Endothelial cell of umbilical vein (primary cell): ENCODE measurements around the gene ARHGAP15. TPM values are rescaled to one million over a fixed set of nuclear protein-coding genes. Genes with fewer than 3 reads are reported as not detected.

Experiments
- BruUV-seq: library from RNA; stranded (reverse); fragments of 400-500 nt; replicated peaks from 2 replicates; lab custom pipeline; 2021; lab: Mats Ljungman, UMichigan
- CTCF ChIA-PET: fragments of 300-600, 350-600 bp; sonication (Branson Sonifier 250); formaldehyde crosslinking; loops from one replicate; lab custom pipeline; 2021; ENCODE audit warnings: antibody characterized with exemption, inconsistent platforms; lab: Charles Lee
- POLR2A ChIA-PET: fragments of 300-600, 350-600 bp; sonication (Branson Sonifier 250); formaldehyde crosslinking; loops from one replicate; lab custom pipeline; 2021; ENCODE audit warnings: antibody characterized with exemption, inconsistent platforms; lab: Charles Lee
- DNase-seq: peaks from one replicate; pipeline ENCODE4 v3.0.0-alpha.2; 2011; ENCODE audit warnings: low read depth, low spot score
- FAIRE-seq: peaks from 2 replicates; lab custom pipeline; 2011; peaks lifted over from hg19 to GRCh38; lab: Jason Lieb, UNC
- H2AFZ ChIP-seq: 2 replicates; pipeline ENCODE4 v1.6.0; 2012; ENCODE audit warnings: low read depth, low read length, control low read depth, inconsistent platforms
- H3K27ac ChIP-seq: 2 replicates; pipeline ENCODE4 v1.5.1; 2011; ENCODE audit warnings: low read depth, mild to moderate bottlenecking, control low read depth, low read length, moderate library complexity; ENCODE audit not compliant: insufficient read depth
- H3K27me3 ChIP-seq, 2 experiments: 2 replicates each; pipeline versions ENCODE4 v1.6.0 to v1.6.1; 2011; ENCODE audit warnings: low read length in 2 of 2, mixed read lengths in 1 of 2; ENCODE audit not compliant: control insufficient read depth in 2 of 2, insufficient read depth in 2 of 2
- H3K36me3 ChIP-seq, 2 experiments: 2 replicates in 1 of 2; 3 replicates in 1 of 2; pipeline ENCODE4 v1.5.1; 2011; ENCODE audit warnings: low read length in 2 of 2, mild to moderate bottlenecking in 1 of 2, moderate library complexity in 1 of 2; ENCODE audit not compliant: control insufficient read depth in 2 of 2, insufficient read depth in 2 of 2; ENCODE audit errors: extremely low read depth in 1 of 2
- H3K4me1 ChIP-seq: 3 replicates; pipeline ENCODE4 v1.5.1; 2011; ENCODE audit warnings: mild to moderate bottlenecking, low read length; ENCODE audit not compliant: control insufficient read depth, insufficient read depth; ENCODE audit errors: extremely low read depth
- H3K4me2 ChIP-seq: 2 replicates; pipeline ENCODE4 v1.6.1; 2011; ENCODE audit warnings: low read length, control low read depth, mixed read lengths; ENCODE audit not compliant: insufficient read depth
- H3K4me3 ChIP-seq, 3 experiments: fragments of 200-600 bp in 1 of 3; sonication (generic), shearing (Covaris generic) in 1 of 3; replicated peaks in 1 of 3; 2 replicates each; pipeline ENCODE4 v1.5.1; 2011 to 2016; ENCODE audit warnings: control low read depth in 3 of 3, low read length in 3 of 3, mild to moderate bottlenecking in 2 of 3, inconsistent platforms in 1 of 3, low read depth in 1 of 3, moderate library complexity in 1 of 3; ENCODE audit not compliant: insufficient read depth in 1 of 3
- H3K79me2 ChIP-seq: 2 replicates; pipeline ENCODE4 v1.6.0; 2012; ENCODE audit warnings: low read length, inconsistent platforms; ENCODE audit not compliant: control insufficient read depth, insufficient read depth
- H3K9ac ChIP-seq: replicated peaks from 2 replicates; pipeline ENCODE3; 2011; ENCODE audit warnings: low read length, control low read depth; ENCODE audit not compliant: insufficient read depth; ENCODE audit errors: extremely low read depth
- H3K9me1 ChIP-seq: replicated peaks from 3 replicates; pipeline ENCODE4 v1.6.0; 2011; ENCODE audit warnings: mild to moderate bottlenecking, low read length; ENCODE audit not compliant: control insufficient read depth, insufficient read depth; ENCODE audit errors: extremely low read depth
- H3K9me3 ChIP-seq: replicated peaks from 2 replicates; pipeline ENCODE4 v1.5.1; 2012; ENCODE audit warnings: low read length, inconsistent platforms; ENCODE audit not compliant: control insufficient read depth, insufficient read depth
- H4K20me1 ChIP-seq: replicated peaks from 2 replicates; pipeline ENCODE3; 2011; ENCODE audit warnings: mild to moderate bottlenecking, low read length; ENCODE audit not compliant: control insufficient read depth, insufficient read depth; ENCODE audit errors: extremely low read depth
- EZH2 ChIP-seq: IDR thresholded peaks from 2 replicates; pipeline ENCODE4 v1.6.1; 2012; ENCODE audit warnings: borderline replicate concordance, low read depth, mild to moderate bottlenecking, moderate library complexity, low read length, inconsistent platforms; ENCODE audit not compliant: severe bottlenecking
- FOS ChIP-seq: IDR thresholded peaks from 2 replicates; pipeline ENCODE4 v1.6.1; 2011; ENCODE audit warnings: mild to moderate bottlenecking, low read length, moderate library complexity, borderline replicate concordance; ENCODE audit not compliant: insufficient read depth
- GATA2 ChIP-seq: IDR thresholded peaks from 2 replicates; pipeline ENCODE4 v1.7.0; 2011; ENCODE audit warnings: low read depth, mild to moderate bottlenecking, moderate library complexity, mixed read lengths, low read length; ENCODE audit not compliant: insufficient read length, insufficient read depth
- JUN ChIP-seq: IDR thresholded peaks from 2 replicates; pipeline ENCODE4 v1.6.1; 2011; ENCODE audit warnings: borderline replicate concordance, low read depth; ENCODE audit not compliant: insufficient read length, insufficient read depth
- MAX ChIP-seq: IDR thresholded peaks from 2 replicates; pipeline ENCODE4 v1.6.1; 2011; ENCODE audit not compliant: insufficient read depth, insufficient read length
- MYC ChIP-seq: IDR thresholded peaks from one replicate; pipeline ENCODE4 v1.6.1; 2011; ENCODE audit warnings: mild to moderate bottlenecking, low read depth, low read length
- POLR2A ChIP-seq: IDR thresholded peaks from 2 replicates; pipeline ENCODE4 v1.6.1; 2012; ENCODE audit warnings: low read depth, mild to moderate bottlenecking, control low read depth, low read length
- POLR2AphosphoS5 ChIP-seq: IDR thresholded peaks from 2 replicates; pipeline ENCODE4 v1.6.1; 2012; ENCODE audit warnings: low read depth, mild to moderate bottlenecking, control low read depth, low read length, moderate library complexity; ENCODE audit not compliant: insufficient read depth
- dilution Hi-C: fragments of 300-500 bp; cut with MboI; formaldehyde crosslinking; loops from one replicate; pipeline ENCODE4 v1.15.0; 2019; ENCODE audit warnings: low sequenced_read_pairs; ENCODE audit not compliant: extremely low pct_ligation_motif_present
- intact Hi-C: fragments of 100-400 bp; cut with micrococcal nuclease; formaldehyde crosslinking; loops from one replicate; pipeline ENCODE4 v1.10.0; 2022
- polyA plus RNA-seq, 4 experiments: library from polyadenylated mRNA; depleted of rRNA in 3 of 4; stranded (reverse) in 3 of 4; unstranded in 1 of 4; fragments of >200 nt; gene quantifications; 2 replicates each; pipeline versions ENCODE4 v1.2.1 to v1.2.3, GENCODE V29; 2011 to 2012; ENCODE audit warnings: missing spikeins in 1 of 4
- total RNA-seq: library from RNA; stranded (reverse); gene quantifications from 2 replicates; pipeline ENCODE4 v1.2.3, GENCODE V29; 2021
- TF ChIP-seq, protein P1 (sequence below), 2 donors: IDR thresholded peaks; 1 replicate in 1 of 2; 2 replicates in 1 of 2; pipeline ENCODE4 v1.5.1; 2011; ENCODE audit warnings: low read length in 2 of 2, mild to moderate bottlenecking in 2 of 2, moderate library complexity in 2 of 2, control low read depth in 1 of 2, inconsistent platforms in 1 of 2, low read depth in 1 of 2; ENCODE audit not compliant: insufficient read depth in 1 of 2; ENCODE audit errors: extremely low read depth in 1 of 2

ARHGAP15 gene
- total and polyA plus RNA-seq, 2 donors (not counting 3 experiments of a cell fraction or from before 2014, with no cell fraction given): not detected

DNA sequence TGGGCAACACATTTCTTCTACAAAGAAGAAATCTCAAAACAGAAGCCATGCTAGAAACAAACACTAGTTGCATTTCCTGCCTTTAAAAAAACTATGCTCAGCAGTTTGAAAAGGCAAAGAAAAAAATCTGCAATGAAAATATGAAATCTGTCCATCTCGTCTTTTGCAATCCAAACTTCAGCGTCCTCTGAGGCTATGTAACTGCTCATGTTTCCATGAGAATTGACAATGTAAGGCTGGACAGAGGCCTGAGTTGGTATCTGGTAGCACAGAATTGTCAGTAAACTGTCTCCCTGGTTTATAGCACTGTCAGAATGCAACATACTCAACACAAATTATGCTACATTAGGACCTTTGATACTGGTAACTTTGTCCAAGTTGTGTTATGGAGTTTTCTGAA, 429.9 kb downstream of the ARHGAP15 start:
- H3K9ac ChIP-seq: no peak overlapping the region
- no peak for DNase-seq
- POLR2A ChIA-PET: no interaction called here
- no peak overlapping the region for H3K27ac ChIP-seq
- no peaks in the 10 kb centered on the region for H3K9me3 ChIP-seq
- H3K4me3 ChIP-seq: no peak overlapping the region
- H3K36me3 ChIP-seq: no peaks in the 10 kb centered on the region
- no peak overlapping the region for H2AFZ ChIP-seq
- H3K9me1 ChIP-seq: no peaks in the 10 kb centered on the region
- no peaks in the 10 kb centered on the region for H3K4me1 ChIP-seq
- dilution Hi-C loops: no loop called here
- H3K79me2 ChIP-seq: no peaks in the 10 kb centered on the region
- no TSS peak for BruUV-seq
- intact Hi-C loops: no loop called here
- TF ChIP-seq FOS: no peak
- TF ChIP-seq GATA2: no peak
- no peak for TF ChIP-seq JUN
- TF ChIP-seq POLR2AphosphoS5: no peak
- TF ChIP-seq MAX: no peak
- TF ChIP-seq, protein P1, sequence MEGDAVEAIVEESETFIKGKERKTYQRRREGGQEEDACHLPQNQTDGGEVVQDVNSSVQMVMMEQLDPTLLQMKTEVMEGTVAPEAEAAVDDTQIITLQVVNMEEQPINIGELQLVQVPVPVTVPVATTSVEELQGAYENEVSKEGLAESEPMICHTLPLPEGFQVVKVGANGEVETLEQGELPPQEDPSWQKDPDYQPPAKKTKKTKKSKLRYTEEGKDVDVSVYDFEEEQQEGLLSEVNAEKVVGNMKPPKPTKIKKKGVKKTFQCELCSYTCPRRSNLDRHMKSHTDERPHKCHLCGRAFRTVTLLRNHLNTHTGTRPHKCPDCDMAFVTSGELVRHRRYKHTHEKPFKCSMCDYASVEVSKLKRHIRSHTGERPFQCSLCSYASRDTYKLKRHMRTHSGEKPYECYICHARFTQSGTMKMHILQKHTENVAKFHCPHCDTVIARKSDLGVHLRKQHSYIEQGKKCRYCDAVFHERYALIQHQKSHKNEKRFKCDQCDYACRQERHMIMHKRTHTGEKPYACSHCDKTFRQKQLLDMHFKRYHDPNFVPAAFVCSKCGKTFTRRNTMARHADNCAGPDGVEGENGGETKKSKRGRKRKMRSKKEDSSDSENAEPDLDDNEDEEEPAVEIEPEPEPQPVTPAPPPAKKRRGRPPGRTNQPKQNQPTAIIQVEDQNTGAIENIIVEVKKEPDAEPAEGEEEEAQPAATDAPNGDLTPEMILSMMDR (IDR thresholded peaks at IDR 0.05; ENCODE audit: extremely low read depth in 1 of 2, insufficient read depth in 1 of 2, low read depth in 1 of 2, low read length in 2 of 2): no peak
- TF ChIP-seq EZH2: no peak
- no peak for TF ChIP-seq POLR2A
- no peak for TF ChIP-seq MYC
- FAIRE-seq: no peak
- no peak overlapping the region for H3K4me2 ChIP-seq
- no peaks in the 10 kb centered on the region for H3K27me3 ChIP-seq
- no peaks in the 10 kb centered on the region for H4K20me1 ChIP-seq
- CTCF ChIA-PET: no interaction called here
